ENCODE results near the gene GALNT17.
"Not testable (repeated sequence)": the region's sequence is repeated elsewhere in the genome, so short reads cannot be mapped to it uniquely, and the experiment has no call there.

The GALNT17 gene

DNA sequence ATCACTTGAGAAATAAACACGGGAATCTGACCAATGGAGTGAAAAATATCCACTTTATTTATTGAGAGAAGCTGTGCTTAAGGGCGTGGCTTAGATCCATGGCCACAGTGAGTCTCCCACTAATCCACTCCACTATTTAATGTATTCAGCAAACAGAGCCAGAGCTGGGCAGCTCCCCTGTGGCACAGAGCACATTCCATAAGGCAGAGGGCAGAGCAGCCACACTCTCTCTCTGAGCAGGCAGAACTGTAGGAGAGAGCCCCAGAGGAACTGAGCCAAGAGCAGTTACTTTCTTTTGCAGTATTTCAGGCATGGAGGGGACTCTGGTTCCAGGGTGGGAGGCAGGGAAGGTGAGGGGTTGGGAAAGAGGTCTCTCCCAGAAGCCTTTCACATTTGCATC is 106.0 kb downstream of the GALNT17 start:
- peak; percentile 90 for DNase-seq

- DNase-seq, result peak; percentile 94
Observed at GRCh38 chr7:71238581-71239295, 106.8 kb downstream of the GALNT17 start.

DNA sequence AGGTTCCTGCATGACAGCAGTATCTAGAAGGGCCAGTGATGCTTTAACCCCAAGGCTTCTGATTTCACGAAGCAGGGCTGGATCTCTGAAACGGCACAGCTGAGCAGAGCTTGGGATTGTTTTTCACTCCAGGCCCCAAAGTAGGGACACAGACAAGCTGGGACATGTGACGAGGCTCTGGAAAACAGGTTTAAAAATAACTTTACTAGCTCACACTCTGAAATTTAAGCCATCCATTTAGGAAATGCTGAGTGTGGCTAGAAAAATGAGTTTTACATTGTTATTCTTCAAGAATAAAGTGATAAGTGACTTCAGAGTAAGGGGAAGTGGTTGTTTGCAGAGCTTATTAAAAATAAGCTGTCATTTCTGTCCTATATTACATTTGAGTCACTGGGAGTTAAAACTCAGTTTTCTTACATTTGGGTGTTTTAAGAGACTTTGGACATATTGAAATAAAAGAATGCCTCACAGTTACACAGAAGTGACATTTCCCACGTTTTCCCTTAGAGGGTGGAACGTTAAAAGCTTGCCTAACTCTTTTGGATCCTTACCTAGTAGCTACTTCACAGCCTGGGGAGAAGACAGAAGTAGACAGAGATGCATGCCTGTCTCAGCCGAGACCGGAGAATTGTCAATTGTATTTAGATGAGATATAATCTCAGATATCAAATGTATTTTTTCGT is 107.8 kb downstream of the GALNT17 start:
- peak; percentile 32 for DNase-seq

DNA sequence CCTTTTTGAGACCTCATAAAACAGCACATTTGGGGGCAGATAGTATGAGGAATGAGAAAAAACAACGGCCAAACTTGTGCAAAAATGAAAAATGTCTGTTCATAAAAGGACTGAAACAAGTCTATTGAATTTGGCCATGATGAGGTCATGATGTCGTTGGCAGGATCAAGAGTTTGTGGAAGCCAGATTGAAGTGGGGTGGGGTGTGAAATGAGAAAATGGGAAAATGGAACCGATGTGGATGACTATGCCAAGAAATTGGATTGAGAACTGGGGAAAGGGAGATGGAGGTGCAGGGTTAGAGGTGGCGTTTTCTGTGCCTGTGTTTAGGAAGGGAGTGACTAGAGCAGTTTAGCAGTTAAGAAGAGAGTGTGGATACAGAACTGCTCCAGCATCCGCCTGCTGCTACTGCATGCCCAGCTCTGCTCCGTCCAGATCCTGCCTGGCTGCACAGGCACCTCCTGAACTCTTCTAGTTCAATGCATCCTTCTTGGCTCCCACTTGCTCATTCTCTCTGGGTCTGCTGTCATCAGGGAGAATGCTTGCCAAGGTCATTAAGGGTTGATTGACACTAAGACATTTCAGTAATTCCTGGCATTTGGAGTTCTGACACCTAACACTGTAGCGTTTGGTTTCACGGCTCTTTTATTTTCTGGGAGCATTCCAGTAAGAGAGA is 111.9 kb downstream of the GALNT17 start:
- DNase-seq, result peak; percentile 57

DNA sequence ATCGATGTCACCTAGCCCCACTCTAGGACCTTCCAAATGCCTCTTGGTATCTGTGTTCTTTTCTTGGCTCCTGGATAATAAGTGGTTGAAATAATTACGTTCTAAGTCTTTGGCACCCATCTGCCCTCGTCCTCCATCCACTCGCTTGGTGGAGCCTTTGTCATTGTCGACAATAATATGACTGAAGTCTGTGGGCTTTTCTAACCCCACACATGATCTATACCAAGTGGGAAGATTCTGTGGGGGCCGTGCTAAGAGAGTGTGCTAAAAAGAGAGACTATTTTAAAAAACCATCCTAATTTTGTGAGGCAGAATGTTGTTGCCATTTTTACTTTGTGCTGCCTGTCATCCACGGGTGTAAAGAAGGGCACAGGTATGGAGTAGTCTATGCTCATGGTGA is 113.1 kb downstream of the GALNT17 start:
- no peak for DNase-seq

- no peak for DNase-seq
Observed at GRCh38 chr7:71251706-71252105, 119.8 kb downstream of the GALNT17 start.

DNA sequence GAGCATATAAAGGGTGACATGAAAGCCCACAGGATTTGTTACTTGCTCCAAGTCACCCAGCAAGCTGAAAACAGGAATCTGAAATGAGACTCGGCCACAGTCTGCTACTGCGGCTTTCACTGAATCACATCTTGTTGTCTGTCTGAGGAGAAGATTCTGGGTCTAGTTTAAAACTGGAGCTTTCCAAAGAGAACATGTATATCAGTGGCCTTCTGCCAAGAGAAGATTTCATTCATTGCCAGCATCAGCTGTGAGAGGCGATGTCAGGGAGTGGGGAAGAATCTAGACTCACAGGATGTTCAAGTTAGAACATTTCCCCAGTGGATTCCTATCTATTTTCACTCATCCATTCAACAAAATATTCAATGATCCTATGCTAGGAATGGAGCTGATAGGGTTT is 122.8 kb downstream of the GALNT17 start:
- peak; percentile 77 for DNase-seq

DNA sequence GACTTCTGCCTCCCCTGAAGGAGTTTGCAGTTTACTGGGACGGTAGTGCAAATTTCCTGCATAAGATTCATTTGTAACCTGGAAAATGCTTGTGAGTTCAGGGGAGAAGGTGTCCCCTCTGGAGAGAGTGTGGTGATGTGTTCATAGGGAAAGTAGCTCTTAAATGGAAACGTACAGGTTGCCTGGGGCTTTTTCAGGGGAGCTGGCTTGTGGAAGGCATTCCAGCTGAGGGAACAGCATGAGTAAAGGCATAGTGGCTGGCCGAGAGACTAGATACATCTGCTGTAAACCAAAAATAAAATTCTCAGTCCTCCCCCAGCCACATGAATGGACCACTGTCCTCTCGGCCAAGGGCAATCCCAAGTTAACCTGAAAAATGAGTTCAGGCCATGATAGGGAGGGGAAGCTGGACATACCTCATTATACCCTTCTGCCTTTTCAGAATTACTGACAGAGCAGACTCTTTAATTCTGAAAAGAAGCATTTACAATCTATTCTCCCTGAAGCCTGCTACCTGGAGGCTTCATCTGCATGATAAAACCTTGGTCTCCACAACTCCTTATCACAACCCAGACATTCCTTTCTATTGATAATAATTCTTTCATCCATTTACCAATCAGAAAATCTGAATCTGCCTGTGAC is 123.7 kb downstream of the GALNT17 start:
- DNase-seq, result no peak

GRCh38 chr7:71261066-71261465 is 129.1 kb downstream of the GALNT17 start:
- DNase-seq, result no peak

- not testable (repeated sequence) for DNase-seq
Observed at GRCh38 chr7:71262834-71263233, 130.9 kb downstream of the GALNT17 start.

GRCh38 chr7:71264005-71264404 is 132.1 kb downstream of the GALNT17 start:
- no peak for DNase-seq

GRCh38 chr7:71266912-71267311 is 135.0 kb downstream of the GALNT17 start:
- DNase-seq, result peak; percentile 80

- peak; percentile 66 for DNase-seq
Observed at GRCh38 chr7:71267734-71268469, 136.0 kb downstream of the GALNT17 start.

GRCh38 chr7:71270558-71270957 is 138.6 kb downstream of the GALNT17 start:
- DNase-seq, result no peak

DNA sequence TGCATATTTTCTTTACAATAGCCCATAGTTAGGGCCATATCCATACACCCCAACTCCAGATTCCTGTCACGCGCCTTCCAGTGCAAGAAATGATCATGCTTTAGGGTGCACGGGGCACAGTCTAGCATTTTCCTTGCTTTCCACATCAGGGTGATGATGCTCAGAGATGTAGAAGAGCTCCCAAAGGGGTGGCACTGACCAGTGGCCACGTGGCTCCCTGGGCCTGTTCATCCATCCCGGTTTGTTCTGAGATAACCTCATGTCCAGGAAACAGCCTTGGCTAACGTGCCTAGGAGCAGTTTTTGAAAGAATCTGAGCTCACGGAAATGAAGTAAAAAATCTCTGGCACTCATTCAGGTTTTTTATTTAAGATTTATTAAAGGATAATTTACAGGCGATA is 139.3 kb downstream of the GALNT17 start:
- DNase-seq, result no peak

DNA sequence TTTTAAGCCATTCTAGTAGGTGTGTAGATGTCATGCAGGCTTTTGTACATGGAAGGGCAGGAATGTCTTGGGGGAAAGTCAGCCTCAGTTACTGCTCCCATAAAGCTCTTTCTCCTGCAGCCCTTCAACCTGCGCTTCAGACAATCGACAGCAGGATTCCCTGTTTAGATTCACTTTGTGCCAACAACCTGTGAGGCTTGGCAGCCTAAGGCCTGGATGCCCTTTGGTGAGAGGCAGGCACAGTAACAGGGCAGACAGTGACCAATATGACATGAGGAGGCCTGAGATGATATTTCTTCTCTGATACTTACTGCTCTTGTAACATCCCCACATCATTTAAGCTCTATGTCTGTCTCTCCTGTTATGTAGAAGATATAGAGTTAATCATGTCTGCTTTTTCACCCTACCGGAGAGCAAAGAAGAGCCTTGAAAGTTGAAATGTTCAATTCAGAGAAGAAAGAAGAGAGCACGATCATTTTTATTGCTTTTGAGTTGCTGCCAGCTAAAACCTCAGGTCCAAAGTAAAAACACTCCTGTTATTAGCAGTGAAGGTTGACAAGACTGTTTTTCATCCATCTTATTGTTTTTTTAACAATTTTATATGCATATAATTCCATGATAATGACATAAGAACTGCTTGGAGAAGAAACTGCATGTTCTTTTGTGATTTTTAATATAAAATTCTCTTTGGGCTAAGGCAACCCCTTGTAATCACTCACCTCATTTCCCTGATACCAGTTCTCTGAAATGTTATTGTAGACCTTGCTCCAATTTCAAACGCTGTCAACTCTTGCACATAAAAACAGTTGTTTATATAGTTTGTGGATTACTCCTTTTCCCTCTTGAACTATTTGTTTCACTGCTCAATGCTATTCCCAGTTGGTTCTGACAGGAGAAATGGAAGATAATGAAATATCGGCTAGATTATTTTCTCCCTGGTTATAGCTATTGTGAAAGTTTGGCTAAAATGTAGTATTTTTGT is 140.9 kb downstream of the GALNT17 start:
- peak; percentile 32 for DNase-seq

GRCh38 chr7:71278257-71278656 is 146.3 kb downstream of the GALNT17 start:
- no peak for DNase-seq

DNA sequence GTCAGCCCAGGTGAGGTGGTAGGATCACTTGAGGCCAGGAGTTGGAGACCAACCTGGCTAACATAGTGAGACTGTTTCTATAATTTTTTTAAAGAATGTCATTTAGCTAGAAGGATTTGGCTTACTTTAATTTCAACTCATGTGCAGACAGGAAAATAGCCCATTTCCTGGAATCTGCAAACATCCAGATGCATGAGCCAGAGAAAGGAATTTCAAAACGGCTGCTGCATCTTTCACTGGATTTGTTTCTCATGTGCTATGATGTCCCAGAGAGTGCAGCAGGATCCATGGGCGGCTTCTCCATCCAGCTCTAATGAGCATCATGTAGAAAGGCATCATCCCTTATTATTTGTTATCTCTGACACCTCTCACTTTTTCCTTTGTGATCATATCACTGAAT is 149.3 kb downstream of the GALNT17 start:
- DNase-seq, result peak; percentile 61

DNA sequence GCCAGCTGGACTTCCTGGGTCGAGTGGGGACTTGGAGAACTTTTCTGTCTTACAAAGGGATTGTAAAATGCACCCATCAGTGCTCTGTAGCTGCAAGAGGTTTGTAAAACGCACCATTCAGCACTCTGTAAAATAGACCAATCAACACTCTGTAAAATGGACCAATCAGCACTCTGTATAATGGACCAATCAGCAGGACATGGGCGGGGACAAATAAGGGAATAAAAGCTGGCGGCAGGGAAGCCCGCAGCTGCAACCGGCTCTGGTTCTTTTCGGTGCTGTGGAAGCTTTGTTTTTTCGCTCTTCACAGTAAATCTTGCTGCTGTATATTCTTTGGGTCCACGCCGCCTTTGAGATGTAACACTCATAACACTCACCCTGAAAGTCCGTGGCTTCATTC is 151.9 kb downstream of the GALNT17 start:
- DNase-seq, result no peak

- DNase-seq, result peak; percentile 95
Observed at GRCh38 chr7:71285571-71286145, 153.7 kb downstream of the GALNT17 start.

DNA sequence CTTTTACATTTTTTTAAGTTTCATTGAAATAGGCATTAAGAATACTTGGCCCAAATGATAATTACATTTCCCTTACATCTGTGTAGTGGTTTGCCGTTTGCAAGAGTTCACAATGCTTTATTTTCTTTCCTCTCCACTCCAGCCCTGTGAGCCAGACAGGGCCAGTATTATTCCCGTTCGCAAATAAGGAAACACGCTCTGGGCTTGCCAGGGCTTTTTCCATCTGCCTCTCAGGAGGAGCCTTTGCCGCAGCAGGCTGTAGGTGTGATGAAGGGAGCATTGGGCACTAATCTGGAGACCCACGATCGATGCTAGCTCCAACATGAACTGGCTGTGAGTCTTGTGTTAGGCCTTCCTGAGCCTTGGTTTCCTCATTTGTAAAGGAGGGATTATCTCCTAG is 154.4 kb downstream of the GALNT17 start:
- DNase-seq, result no peak

All from fibroblast of skin of scalp (primary cell).